ENCODE data around the gene SEBOX. TPM values are rescaled to one million over a fixed set of nuclear protein-coding genes. Genes with fewer than 3 reads are reported as not detected.

The SEBOX gene
- total RNA-seq, 1 donor from 2014 or later, result not detected

DNA sequence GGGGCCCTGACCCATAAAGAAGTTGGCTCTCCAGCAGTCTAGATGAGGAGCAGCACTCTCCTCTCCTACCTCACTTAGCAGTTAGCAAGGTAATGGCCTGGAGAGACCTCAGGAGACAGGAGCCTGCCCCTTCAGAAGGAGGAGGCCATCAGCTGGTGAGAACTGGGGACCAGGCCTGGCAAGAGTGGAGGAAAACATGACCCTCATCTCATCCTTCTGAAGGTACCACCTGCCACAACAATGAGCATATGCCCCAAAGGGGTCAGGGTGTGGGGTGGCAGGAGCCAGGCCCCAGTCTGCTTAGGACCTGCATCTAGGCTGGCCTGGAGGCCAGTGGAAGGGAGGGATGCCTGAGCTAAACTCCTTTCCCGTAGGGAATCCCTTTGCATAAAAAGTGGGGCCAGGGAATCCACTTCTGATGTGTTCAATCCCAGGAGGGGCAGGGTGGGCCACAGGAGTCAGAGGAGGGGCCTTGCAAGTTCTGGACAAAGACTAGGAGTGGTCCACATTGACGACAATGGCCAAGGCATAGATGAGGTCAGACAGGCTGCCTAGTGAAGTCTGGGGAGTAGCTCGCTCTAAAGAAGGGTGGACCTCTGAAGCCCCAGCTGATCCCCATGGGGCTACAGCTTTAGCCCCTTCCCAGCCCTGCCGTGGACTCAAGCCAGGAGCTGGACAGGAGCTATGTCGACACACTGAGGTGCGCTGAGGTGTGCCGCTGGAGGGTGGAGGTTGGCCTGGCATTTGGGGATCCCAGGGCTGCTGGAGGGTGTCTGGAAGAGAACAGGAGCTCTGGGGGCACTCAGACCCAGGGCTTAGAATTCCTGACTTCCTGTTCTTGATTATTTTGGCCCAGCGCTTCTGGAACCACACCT is 986 bp downstream of the SEBOX start:
- DNase-seq (ENCODE audit: low read depth), result no peak
- TF ChIP-seq, protein P1, sequence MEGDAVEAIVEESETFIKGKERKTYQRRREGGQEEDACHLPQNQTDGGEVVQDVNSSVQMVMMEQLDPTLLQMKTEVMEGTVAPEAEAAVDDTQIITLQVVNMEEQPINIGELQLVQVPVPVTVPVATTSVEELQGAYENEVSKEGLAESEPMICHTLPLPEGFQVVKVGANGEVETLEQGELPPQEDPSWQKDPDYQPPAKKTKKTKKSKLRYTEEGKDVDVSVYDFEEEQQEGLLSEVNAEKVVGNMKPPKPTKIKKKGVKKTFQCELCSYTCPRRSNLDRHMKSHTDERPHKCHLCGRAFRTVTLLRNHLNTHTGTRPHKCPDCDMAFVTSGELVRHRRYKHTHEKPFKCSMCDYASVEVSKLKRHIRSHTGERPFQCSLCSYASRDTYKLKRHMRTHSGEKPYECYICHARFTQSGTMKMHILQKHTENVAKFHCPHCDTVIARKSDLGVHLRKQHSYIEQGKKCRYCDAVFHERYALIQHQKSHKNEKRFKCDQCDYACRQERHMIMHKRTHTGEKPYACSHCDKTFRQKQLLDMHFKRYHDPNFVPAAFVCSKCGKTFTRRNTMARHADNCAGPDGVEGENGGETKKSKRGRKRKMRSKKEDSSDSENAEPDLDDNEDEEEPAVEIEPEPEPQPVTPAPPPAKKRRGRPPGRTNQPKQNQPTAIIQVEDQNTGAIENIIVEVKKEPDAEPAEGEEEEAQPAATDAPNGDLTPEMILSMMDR (conservative IDR thresholded peaks at IDR 0.05; ENCODE audit: low read depth, low read length), result no peak
- no peak overlapping the region for H3K4me3 ChIP-seq (ENCODE audit: low read depth, low read length)

DNA sequence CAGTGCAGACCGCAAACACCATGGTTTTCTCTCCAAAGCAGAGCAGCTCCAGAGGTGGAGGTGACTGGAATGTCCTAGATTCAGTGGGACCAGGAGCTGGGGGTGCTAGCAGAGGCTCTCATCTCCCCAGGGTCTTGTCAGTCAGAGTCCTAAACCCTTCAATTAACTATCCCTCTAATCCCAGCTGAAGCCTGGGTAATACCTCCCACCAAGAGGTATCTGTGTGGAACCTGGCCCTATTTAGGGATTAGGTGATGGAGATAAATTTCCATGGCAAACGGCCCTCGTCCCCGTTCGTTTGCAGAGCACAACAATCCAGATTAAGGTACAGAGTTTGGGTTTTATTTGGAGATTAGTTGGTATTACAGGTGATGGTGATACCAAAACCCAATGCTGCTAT is 1.8 kb downstream of the SEBOX start:
- no peak for DNase-seq (ENCODE audit: low read depth)
- TF ChIP-seq, protein P1 (conservative IDR thresholded peaks at IDR 0.05; ENCODE audit: low read depth, low read length), result no peak
- no peak overlapping the region for H3K4me3 ChIP-seq (ENCODE audit: low read depth, low read length)

DNA sequence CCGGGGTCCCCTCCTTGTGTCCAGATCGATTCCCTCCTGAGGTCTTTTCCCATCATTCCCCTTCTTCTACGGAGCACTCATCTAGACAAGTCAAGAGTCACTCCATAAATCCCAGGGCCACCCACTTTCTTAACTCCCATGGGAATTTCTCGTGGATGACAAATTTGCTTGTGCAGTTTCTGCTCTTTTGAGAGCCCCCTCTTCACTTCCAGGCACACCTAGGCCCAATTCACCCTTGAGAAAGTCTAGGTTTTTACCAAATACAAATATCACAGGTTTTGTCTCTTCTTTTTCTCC is 7.2 kb downstream of the SEBOX start:
- DNase-seq (ENCODE audit: low read depth), result no peak
- peak overlapping the region; percentile 91 for H3K4me3 ChIP-seq (ENCODE audit: low read depth, low read length)
- TF ChIP-seq, protein P1 (conservative IDR thresholded peaks at IDR 0.05; ENCODE audit: low read depth, low read length), result no peak

DNA sequence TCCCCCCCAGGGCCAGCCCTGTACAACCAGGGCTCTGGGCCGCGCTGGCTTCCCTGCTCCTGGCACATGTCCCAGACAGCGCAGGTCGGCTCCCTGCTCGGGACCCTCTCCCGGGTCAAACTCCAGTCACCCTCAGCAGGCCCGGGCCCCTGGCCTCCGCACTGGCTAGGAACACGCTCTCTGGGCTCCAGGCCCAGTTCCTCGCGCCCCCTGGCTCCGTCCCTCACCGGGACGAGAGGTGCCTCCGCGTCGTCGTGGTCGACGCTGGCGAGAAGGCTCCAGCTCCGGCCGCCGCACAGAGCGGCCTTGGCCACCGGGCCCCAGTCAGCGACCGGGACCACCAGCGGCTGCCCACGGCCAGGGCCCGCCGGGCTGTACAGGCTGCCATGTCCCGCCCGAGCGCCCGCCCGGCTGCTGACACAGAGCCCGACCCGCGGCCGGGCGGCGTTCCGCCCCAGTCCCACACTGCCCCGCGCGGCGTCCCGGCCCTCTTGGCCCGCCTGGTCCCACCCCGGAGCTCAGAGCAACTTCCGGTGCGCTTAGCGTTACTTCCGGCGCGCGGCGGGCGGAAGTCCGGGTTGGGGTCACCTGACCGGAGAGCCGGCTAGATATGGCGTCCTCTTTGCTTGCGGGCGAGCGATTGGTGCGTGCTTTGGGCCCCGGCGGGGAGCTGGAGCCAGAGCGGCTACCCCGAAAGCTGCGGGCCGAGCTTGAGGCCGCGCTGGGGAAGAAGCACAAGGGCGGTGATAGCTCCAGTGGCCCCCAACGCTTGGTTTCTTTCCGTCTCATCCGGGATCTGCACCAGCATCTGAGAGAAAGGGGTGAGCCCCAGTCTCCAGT is 7.7 kb downstream of the SEBOX start, which contains the start of gene POLDIP2:
Gene POLDIP2, minus strand, starts transcription at position 467 of the 840 bp plus-strand sequence. Its CDS starts 79 bp downstream, at position 388.
- H3K4me3 ChIP-seq (ENCODE audit: low read depth, low read length), result peak within 1 kb of the TSS; percentile 91
- DNase-seq (ENCODE audit: low read depth), result no peak
- TF ChIP-seq, protein P1 (conservative IDR thresholded peaks at IDR 0.05; ENCODE audit: low read depth, low read length), result no peak

DNA sequence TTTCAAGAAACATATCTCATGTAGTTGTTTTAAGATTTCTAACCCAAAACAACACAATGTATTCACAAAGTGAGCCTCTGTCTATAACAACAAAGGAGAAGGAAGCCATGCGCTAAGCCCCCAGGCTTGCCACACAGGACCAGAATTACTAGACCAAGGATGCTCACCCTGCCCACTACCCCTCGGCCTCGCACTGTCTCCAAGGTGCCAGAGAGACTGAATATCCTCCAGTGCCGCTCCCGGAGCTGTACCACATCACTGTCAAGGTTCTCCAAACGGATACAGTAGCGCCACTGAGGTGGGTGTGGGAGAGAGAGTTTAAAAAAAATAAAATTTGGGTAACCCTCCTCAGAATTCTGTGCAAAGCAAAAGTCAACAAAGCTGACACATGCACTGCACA is 14.7 kb downstream of the SEBOX start:
- no peak for DNase-seq (ENCODE audit: low read depth)
- TF ChIP-seq, protein P1 (conservative IDR thresholded peaks at IDR 0.05; ENCODE audit: low read depth, low read length), result no peak
- H3K4me3 ChIP-seq (ENCODE audit: low read depth, low read length), result no peak overlapping the region

DNA sequence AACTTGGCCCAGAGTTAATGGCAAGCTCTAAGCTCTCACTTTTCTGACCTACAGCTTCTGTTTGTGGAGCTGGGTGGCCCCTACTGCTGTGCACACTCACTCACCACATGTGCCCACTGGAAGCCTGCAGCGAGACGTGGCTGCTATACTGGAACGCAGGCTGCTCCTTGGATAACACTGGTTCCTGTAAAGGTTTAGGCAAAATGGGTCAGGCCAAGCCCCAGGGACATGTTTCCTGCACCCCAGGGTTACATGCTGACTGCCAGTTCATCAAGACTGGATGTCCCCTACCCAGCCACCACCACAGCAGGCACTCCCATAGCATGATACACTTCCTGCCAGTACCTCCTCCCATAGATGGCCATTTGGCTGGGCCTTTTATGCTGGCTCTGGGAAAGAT is 16.0 kb downstream of the SEBOX start:
- TF ChIP-seq, protein P1 (conservative IDR thresholded peaks at IDR 0.05; ENCODE audit: low read depth, low read length), result no peak
- H3K4me3 ChIP-seq (ENCODE audit: low read depth, low read length), result no peak overlapping the region
- no peak for DNase-seq (ENCODE audit: low read depth)
